GM19043 (cell line): ENCODE measurements around the gene PAK5.

Source experiments
- ATAC-seq: cut with Tn5 transposase; IDR thresholded peaks from one replicate; pipeline ENCODE4 v1.9.1; 2021; ENCODE audit warnings: low read depth; ENCODE audit not compliant: unreplicated experiment

PAK5 gene

DNA sequence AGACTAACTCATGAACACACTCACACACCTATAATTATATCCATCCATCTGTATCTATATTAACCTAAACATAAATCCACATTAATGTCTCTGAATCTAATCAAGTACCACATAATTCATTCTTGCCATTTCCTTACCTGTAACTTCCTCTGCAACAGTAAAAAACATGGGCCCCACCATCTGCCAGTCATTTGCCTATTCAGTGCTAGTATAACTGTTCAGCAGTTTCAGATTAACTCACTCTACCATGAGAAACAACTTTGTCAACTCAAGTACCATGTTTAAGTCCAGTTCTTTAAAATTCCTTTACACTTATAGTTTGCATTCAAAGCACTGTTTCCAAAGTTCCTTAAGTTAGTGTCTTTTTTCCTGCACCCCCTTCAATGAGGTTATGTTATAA lies 255.7 kb downstream of the PAK5 start:
- no peak for ATAC-seq

DNA sequence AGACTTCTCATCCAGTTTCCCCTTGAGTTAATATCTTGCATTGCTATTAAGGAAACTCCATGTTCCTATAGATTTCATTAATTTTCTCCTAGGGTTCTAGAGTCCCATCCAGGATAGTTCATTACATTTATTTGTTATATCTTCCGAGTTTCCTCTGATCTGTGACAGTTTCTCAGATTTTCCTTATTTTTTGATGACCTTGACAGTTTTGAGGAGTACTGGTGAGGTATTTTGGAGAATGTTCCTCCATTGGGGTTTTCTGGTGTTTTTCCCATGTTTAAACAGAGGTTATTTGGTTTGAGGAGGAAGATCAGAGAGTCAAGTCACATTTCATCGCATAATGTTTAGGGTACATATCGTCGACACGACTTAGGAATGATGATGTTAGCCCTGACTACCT lies 256.7 kb downstream of the PAK5 start:
- no peak for ATAC-seq

DNA sequence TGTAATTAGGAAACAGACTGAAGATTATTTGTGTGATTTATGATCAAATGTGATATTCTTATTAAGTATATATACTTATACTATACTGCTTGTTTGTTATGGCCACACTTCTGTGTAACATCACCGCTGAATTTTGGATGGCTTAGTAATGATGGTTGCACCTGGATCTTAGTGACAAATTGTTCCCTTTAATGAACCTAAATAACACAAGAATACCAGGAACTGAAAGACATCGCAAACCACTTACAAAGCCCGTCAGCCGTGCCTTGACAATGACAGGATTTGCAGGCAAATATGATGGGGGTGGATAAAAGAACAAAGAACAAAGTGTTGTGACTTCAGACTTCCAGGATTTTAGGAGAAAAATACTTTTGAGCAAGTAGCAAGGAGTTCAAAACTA lies 257.4 kb downstream of the PAK5 start:
- no peak for ATAC-seq

DNA sequence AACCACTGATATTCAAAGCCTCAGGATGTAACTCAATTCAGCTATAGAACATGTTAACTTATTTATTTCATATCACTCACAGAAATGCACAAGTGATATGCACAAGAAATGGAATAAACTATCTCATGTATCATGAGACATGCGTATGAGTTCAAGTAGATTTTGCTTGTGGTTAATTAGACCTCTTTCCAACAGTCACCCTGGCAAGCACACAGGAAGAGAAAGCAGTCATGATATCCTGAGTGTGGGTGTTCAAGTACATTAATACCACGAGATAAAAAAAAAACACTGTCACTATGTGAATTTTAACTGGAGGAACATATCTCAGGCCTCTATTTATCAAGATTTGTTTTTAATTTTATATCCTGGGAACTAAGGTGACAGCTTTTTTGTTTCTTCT lies 260.3 kb downstream of the PAK5 start:
- no peak for ATAC-seq

DNA sequence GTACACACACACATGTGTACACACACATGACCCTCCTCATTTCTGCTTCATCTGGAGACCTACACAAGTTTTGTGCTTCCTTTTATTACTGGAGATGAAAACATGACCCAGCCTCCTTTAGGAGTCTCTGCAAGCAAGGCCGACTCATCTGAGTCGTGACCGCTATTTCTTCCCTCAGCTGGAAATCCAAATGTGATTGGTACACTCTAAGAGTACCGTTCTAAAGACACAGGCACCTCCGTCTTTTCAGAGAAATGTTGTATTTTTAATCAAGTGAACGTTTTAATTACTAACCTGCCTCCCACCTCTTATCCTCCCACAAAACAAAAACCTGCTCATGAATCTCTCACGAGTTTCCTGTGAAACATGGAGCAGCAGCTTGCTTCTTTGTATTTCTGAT lies 261.5 kb downstream of the PAK5 start:
- ATAC-seq: no peak

DNA sequence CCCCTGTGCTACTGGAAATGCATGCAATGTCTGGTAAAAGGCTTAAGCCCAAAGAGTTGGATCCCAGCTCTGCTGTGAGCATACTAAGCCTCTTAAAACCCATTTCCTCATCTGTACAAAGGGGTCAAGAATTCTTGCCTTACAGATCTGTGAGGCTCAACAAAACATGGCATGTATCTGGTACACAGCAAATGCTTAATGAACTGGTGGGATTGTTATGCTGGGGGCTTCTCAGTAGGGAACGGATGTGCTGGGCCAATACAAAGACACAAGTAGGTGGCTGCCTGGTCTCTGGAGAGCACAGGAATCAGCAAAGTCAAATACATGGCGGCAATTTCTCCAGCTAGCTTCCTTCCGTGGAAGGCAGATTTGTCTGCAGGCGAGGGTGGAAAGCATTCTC lies 262.2 kb downstream of the PAK5 start:
- no peak for ATAC-seq

DNA sequence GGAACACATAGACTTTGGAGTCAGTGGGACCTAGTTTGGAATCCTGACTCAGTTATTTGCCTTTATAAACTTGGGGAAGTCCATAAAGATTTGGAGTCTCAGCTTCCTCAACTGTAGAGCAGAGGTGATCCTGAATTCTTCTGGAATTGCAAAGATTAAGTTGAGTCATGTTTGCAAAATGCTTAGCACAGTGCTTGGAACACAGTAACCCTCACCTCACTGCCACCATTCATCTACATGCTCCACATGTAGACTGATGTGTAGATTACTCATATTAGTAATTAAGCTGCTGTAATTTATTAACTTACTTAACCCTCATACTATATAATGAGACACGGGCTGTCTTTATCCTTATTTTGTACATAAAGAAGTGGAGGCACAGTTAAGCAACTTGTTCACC lies 263.0 kb downstream of the PAK5 start:
- ATAC-seq: no peak

DNA sequence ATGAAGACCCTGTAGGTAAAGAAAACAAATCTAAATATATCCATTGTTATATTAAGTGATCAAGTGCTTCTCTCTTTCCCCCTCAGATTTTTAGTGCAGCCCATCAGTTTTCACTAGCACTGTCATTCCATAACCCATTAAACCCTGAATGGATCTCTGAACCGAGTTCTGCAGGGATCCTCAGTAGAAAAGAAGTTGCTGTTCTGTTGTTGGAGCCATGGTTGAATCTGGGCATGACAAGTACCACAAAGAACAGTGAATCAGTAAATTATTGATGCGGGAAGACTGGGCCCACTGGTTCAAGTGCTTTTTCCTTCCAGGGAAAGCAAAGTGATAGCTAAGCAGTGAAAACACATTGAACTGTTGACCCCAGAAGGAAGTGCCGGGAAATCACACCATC lies 264.1 kb downstream of the PAK5 start:
- no peak for ATAC-seq

DNA sequence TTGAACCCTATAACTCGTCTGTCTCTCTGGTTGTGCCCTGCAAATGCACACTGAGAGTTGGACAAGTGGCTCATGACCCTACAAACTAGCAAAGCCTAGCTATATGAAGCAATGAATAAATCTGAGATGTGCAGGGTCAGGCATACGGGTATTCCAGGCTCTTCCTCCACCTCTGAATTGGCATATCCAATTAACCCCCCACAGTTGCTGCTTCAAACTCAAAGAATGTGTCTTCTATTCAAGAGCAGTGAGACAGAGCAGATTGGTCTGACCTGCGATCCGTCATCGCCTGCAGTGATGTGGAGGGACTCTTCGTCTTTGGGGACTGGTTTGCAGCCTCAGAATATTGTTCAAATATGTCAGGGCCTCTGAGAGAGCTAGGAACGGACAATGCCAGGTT lies 264.7 kb downstream of the PAK5 start:
- no peak for ATAC-seq

DNA sequence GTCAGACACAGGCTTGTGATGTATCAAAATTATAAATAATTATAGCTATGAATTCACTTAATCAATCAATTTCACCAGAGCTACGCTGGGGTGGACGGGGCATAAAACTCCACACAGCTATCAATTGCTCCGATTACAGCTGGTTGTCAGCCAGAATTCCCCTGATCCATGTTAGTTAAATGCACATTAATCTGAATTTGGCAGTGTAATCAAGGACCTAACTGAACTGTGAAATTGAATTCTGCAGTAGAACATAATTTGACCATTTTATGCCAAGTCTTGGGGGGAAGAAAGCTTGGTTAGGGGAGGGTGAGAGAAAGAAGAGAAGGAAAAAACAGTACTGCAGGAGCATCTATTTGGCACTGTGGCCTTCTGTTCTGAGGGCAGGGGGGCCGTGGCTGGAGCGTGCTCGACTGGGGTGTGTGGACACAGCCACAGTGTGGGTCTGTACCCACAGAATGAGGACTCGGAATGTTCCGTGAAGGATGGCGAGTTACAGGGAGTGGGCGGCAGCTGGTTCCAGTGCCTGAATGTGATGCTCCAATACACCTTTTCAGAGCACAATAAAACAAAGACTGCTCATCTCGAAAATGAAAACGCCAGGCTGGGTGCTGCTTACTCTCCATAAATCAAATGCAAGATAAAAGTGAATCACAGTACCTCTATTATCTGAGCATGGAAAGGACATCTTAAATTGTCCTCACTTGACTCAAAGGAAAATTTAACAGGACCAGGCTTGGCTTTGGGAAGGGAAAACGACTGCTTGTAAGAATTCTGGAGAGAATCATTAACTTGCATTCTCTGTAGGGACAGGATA lies 265.3 kb downstream of the PAK5 start:
- no peak for ATAC-seq

DNA sequence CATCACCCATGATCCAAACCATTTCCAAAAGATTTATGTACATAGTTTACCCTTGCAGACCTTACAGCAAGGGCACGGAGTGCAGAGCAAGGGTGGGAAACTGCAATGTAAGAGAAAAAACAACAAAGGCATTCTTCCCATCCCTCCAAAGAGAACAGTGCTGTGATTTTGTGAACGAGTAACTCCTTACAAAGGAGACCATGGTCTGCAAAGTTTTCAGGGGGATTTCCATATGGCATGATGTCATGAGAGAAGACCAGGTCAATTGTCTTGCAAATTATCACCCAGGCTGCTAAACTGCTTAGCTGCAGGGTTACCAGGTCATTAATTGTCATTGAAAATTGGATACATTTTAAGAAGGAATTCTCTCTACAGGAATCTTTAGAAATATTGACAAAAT lies 266.2 kb downstream of the PAK5 start:
- ATAC-seq: no peak

DNA sequence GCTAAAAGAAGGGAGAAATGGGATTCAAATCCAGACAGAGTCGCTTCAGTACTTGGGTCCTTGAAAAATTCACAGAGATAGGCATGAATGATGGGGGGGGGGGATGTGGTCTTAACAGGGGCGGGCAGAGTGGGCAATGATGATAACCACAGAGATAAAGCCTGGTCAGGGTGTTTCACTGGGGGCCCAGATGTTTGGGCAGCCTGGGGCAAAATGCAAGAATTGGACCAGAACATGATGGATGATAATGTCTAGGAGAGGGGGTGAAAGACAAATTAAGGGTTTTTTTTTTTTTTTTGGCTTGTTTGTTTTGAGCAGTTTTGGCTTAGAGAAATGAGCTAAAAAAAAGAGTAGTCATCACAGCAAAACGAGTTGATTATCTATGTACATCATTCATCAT lies 267.1 kb downstream of the PAK5 start:
- ATAC-seq: no peak

DNA sequence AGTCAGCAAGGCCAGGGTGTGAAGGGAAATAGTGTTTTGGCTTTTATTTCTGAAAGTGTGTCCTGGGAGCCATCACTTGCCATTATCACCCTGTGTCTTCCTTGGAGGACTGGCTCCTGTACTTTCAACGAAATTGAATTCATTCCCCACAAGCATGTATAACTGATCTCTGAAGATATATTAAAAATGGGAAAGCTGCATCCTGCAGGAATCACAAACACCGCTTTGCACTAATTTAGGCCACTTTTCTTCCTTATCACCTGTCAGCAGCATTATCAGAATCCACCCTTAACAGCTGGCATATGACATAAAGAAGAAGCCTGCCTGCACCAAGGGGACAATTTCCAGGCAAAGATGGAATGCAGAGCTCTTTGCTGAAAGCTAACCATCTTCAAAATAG lies 268.3 kb downstream of the PAK5 start:
- no peak for ATAC-seq

DNA sequence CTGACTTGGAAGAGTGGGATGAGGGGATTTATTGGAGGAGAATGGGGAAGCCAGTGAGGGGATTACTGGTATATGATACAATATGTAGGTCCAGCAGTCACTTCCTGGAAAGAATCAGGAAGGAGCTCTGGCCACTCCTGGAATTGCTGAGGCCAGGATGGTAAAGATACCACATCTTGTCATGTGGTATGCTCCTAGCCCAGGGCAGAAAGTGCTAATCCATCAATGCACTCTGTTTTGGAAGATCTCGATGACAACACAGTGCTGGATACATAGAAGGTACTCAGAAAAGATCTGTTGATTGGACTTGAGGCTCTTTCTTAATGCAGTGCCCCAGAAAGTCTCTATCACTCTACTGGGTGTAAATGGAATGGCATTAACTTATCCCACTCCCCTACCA lies 271.9 kb downstream of the PAK5 start:
- no peak for ATAC-seq

DNA sequence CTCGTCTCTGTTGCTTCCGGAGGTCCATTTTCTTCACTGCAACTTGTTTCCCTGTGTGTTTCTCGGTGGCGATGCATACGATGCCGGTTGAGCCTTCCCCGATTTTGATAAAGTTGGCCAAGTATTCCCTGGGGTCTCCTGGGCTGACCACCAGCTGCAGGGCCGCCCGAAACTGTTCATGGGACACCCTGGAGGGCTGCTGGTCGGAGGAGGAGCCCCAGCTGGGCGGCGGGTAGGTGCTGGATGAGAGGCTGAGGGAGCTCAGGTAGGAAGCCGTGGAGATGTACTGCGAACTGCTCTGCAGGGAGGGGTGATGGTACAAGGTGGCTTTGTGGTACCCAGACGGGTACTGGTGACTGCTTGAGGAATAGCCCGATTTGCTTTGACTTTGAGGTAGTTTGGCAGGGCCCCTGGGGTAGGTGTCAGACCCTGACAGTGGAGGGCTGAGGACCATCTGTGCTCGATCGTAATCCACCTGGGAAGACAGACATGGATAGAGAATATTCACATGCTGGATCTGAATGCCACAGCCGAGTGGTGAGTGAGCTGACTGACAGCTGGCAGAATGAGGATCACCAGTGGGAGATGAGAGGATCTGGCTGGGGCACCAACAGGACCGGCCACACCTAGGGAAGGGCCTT lies 272.8 kb downstream of the PAK5 start:
- no peak for ATAC-seq

DNA sequence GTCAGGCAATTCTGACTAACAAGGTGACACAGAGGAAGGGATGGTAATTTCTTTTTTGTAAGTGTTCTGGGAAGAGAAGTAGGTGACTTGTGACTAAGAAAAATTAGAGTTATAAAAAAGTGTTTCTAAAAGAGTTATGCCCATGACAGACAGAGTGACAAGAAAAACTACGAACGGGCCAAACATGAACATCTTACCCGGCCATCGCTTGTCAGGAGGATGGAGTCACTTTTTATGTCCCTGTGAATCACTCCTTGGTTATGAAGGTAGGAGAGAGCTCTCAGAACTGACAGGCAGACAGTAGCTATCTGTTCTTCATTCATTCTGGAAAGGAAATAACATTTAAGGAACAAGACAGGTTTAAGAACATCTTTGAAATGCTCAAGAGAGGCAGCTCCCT lies 281.5 kb downstream of the PAK5 start:
- no peak for ATAC-seq

DNA sequence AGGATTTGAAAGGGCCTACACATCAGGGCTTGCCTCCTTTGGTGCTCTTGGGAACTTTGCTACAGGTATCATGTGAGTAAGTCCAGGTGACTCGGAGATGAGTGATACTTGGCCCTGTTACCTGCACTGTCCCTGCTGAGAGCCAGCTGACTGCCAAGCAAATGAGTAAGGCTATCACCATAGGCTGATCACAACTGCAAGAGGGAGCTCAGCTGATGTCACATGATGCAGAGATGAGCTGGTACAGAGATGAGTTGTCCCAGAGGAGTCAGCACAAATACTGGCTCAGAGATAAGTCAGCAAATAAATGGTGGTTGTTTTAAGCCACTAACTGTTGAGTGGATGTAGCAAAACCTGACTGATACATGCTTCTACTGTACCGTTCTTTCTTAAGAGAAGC lies 283.1 kb downstream of the PAK5 start:
- ATAC-seq: no peak

DNA sequence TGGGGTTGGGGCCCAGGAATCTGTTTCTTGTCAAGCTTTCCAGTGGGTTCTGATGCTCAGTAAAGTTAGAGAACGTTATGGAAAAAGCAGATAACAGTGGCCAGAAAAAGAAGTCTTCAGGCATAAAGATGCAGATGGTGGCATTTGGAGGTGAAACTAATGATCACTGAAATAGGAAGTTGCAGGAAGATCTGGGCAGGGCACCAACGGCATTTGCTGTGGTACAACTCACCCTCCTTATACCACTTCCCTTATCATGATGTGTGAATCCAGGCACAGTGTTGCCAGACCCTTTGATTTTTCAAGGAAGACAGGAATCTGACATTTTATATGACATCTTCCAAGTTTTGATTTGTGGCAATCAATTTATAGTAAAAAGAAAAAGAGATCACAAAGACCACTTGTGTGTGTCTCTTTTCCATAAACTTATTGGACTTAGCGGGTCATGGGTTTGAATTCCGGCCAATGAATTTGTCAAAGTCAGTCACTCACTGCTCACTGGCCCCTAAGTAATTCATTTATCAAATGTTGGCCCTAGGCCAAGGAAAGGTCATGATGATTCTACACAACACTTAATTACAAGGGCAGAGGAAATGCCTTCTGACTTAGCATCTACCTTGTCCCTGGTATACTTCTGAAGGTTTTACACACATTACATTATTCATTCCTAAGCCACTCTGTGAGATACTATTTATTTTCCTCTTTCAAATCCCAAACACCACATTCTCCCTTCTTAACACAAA lies 286.9 kb downstream of the PAK5 start:
- no peak for ATAC-seq

DNA sequence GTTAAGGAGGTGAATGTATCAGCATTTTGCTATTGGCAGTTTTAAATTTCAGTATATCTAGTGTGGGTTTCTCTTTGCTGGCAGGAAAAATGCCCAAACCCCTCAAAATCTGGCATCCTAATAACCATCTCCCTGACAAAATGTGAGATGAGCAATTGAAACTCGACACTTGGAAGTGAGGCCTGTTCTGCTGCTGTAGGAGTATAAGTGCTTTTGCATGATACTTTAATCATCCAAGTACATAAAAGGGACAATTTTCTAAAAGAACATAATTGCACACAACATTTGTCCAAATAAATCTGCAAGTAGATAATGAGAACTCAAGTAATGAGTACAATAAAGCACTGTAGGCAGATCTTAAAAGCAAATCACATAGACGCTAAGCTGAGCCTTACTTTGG lies 288.0 kb downstream of the PAK5 start:
- no peak for ATAC-seq

DNA sequence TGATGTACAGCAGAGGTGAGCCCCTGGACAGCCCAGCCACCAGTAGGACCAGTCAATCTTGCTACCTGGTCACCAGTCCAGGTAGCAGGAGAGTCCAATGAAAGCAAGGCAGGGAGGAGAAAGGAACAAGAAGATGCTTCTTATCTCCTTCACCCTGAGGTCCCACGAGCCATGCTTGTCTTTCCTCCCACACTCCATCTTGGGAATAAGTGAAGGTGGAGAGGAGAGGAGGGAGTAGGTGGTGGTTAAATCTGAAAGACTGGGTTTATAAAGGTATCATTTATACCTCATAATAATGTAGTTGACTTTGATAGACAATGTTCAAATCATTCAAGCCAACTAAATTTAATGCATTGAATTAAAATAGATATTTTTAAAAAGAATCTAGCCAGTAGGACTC lies 288.6 kb downstream of the PAK5 start:
- no peak for ATAC-seq

DNA sequence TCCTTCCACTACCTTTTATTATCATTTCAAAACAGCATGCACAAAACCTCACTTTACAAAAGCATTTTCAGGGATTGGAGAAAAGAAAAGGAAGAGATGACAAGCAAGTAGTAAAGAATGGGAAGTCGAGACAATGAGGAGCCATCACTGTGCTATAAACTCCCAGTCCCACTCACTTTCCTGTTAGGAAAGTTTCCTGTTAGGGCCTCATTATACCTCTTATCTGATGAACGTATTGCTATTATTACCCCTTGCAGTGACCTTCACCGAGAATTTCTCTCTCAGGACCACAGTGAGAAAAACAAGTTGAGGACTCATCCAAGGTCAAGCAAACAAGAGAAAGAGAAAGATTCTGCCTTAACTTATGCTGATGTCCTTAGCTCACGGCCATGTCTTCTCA lies 295.7 kb downstream of the PAK5 start:
- ATAC-seq: no peak

DNA sequence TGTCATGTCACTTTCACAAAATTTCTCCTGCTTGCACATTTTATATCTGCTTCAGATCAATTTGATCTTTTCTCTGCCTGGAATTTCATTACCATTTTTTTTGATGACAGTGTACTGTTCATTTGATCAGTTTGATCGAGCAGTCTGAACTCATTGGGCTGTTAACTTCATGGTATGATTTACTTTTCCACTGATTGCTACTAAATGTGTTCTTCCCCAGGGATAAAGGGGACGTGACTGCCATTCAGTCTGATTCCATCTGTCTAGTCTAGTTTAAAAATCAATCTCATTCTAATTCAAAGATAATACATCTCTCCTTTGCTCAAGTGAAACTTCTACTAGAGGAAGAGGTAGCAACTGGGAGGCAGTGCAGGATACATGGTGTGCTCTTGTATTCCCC lies 303.4 kb downstream of the PAK5 start:
- ATAC-seq: no peak
